ENCODE measurements around the gene IGLL1. TPM values are rescaled to one million over a fixed set of nuclear protein-coding genes. Genes with fewer than 3 reads are reported as not detected.
"Not testable (repeated sequence)": the region's sequence is repeated elsewhere in the genome, so short reads cannot be mapped to it uniquely, and the experiment has no call there.

The IGLL1 gene
- polyA plus RNA-seq, 4 donors, result 0.51 to 1.5 (median 0.96) TPM

DNA sequence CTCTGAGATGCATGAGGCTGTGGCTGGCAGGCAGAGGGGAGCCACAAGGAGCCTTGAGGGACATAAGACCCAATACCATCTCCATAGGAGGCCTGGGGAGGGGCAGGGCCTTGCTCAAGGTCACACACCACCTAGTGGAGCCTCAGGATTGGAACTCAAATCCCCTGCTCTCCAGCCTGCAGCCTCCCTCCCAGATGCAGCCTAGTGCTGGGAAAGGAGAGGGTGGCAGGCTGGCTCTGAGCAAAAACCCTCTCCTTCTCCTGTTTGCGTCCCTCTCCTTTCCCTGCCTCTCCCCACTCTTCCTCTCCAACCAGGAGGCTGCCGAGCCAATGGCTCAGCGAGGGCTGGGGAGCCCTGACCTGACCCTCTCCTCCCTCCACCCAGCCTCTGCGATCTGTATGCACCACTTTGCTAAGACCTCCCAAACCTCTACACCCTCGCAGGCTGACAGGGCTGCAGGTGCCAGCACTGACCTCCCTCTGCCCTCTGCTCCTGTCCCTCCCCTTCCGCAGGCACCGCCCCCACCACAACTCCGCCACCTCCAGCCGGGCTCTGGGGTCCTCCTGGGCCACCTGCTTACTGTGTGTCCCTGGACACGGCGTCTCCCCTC lies 14.7 kb downstream of the IGLL1 start:
- DNase-seq (ENCODE audit: low read depth in 4 of 4, low spot score in 2 of 4), result no peak

DNA sequence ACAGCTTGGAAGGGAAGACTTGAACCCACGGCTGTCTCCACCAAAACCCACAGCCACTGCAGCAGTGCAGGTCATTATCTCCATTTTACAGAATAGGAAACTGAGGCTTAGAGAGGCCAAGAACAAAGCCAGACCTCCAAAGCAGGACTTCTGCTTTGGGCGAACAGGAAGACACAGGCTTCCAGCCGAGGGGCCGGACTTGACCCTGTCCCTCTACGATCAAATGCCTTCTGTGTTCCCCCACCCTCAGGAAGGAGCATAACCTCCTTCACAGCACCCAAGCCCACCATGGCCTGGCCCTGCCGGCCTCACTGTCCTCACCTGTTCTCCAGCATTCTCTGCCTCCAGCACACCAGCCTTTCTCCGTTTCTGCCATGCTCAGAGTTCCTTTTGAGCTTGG lies 15.8 kb downstream of the IGLL1 start:
- no peak for DNase-seq (ENCODE audit: low read depth in 4 of 4, low spot score in 2 of 4)

DNA sequence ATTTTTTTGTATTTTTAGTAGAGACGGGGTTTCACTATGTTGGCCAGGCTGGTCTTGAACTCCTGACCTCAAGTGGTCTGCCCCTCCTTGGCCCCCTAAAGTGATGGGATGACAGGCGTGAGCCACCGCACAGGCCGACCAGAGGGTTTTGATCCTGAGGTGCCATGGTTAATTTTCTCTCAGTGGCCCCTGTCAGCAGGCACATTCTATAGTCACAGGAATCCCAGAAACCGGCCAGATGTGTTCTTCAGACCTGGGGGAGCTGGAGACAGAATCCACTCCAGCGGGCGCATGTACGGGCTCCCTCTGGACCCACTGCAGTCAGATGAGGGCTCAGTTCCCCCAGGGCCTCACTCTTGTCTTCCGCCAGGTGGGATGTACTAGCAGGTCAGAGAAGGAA lies 17.0 kb downstream of the IGLL1 start:
- DNase-seq (ENCODE audit: low read depth in 4 of 4, low spot score in 2 of 4), result no peak

DNA sequence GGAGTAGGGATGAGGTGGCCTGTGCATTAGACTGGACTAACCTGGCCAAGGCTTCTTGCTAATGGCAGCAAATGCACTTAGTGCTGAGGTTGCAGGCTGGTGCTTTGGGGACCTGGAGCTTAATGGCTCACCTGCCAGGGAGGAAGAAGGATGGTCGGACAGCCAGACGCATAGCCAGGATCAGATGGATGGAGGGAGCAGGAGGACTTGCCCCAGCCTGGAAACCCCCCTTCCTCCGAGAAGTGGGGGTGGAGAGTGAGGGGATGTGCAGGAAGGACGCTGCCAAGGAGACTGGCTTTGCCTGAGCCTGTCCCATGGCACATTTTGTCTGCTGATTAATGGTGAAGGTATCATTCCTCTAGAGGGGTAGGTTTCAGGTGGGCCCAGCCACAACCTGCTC lies 17.9 kb downstream of the IGLL1 start:
- no peak for DNase-seq (ENCODE audit: low read depth in 4 of 4, low spot score in 2 of 4)

DNA sequence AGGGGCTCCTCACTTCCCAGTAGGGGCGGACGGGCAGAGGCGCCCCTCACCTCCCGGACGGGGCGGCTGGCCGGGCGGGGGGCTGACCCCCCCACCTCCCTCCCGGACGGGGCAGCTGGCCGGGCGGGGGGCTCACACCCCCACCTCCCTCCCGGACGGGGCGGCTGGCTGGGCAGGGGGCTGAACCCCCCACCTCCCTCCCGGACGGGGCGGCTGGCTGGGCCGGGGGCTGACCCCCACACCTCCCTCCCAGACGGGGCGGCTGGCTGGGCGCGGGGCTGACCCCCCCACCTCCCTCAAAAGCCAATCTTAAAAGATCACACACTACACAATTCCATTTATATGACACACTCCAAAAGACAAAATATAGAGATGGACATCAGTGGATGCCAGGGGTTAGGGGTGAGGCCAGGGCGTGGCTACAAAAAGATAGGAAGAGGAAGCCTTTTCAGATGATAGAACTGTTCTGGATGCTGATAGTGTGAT lies 19.0 kb downstream of the IGLL1 start:
- DNase-seq (ENCODE audit: low read depth in 4 of 4, low spot score in 2 of 4), result not testable (repeated sequence)

DNA sequence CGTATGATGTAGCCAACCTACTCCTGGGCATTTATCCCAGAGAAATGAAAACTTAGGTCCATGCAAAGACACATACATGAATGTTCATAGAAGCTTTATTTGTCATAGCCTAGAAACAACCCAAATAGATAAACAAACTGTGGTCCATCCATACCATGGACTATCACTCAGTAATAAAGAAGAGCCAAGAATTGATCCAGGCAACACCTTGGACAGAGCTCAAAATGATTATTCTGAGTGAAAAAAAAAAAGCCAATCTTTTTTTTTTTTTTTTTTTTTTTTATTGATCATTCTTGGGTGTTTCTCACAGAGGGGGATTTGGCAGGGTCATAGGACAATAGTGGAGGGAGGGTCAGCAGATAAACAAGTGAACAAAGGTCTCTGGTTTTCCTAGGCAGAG lies 19.9 kb downstream of the IGLL1 start:
- DNase-seq (ENCODE audit: low read depth in 4 of 4, low spot score in 2 of 4), result not testable (repeated sequence)

DNA sequence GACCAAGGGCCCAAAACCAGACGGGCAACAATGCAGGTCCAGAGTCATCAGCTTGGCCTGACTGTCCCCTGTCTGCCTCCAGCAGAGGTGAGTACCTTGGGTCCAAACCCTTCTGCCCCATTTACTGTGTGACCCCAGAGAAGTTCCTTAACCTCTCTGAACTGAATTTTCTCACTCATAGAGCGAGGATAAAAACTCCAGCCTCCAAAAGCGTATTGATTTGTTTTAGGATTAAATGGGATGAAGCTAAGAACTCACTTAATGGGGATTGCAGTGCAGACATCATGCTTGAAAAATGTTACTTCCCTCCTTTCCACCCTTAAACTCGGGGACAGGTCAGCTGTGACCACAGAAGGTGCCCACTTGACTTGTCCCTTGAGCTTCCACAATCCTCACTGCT lies 22.6 kb downstream of the IGLL1 start:
- DNase-seq (ENCODE audit: low read depth in 4 of 4, low spot score in 2 of 4), result no peak

DNA sequence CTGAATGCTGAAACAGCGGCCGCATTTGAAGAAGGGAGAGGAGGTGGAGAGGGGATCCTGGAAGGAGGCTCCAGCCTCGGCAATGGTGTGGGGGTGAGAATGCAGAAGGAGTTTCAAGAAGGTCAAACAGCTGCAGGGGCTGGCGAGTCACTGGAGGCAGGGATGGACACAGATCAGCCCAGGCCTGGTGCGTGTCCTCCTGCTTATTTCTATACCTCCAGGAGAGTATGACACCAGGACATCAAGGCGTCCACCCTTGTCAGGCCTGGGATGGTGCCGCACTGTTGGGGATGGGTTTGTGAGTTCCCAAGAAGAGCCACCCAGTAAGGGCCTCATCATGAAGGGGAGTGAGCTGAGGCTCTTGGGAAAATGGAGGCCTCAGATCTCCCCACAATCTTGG lies 23.1 kb downstream of the IGLL1 start:
- DNase-seq (ENCODE audit: low read depth in 4 of 4, low spot score in 2 of 4), result no peak

DNA sequence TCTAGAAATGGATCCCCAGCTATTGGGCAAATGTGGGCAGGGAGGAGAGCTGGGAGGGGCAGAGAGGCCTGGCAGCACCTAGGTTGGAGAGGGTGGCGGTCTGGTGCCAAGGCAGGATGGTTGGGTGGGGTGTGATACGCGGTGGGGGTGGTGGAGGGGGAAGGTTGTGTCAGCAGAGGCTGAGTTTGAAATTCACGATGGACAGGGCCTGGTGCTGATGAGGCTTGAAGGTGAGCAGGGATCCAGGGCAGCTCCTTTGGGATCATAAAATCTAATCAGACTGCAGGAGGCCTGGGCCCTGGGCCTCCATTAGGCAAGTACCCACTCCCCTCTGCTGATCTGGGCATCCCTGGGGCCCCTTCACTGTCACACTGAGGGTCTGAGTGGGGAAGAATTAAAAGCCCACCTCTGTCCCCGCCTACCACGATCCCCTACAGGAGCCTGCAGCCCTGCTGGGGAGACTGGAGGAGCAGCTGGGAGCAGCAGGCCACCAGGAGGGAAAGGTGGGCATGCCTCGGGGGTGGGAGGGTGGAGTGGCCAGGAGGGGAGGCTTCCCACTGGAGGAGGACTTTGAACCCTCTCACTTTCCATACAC lies 24.0 kb downstream of the IGLL1 start:
- DNase-seq (ENCODE audit: low read depth in 4 of 4, low spot score in 2 of 4), result no peak

DNA sequence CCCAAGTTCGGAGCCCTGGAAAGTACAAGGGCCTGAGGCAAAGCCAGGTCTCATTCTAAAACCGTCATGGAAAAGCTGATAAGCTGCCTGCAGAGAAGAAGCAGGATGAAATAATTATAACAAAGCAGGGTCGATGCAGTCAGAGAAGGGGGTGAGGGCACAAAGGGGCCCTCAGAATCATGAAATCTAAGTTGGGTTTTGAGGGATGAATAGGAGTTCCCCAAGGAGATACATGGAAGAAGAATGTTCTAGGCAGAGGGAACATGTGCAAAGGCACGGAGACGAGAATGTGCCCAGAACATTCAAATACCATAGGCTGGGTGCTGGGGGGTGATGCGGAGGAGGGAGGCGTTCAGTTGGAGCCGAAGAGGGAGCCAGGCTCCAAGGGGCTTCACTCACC lies 25.0 kb downstream of the IGLL1 start:
- no peak for DNase-seq (ENCODE audit: low read depth in 4 of 4, low spot score in 2 of 4)

DNA sequence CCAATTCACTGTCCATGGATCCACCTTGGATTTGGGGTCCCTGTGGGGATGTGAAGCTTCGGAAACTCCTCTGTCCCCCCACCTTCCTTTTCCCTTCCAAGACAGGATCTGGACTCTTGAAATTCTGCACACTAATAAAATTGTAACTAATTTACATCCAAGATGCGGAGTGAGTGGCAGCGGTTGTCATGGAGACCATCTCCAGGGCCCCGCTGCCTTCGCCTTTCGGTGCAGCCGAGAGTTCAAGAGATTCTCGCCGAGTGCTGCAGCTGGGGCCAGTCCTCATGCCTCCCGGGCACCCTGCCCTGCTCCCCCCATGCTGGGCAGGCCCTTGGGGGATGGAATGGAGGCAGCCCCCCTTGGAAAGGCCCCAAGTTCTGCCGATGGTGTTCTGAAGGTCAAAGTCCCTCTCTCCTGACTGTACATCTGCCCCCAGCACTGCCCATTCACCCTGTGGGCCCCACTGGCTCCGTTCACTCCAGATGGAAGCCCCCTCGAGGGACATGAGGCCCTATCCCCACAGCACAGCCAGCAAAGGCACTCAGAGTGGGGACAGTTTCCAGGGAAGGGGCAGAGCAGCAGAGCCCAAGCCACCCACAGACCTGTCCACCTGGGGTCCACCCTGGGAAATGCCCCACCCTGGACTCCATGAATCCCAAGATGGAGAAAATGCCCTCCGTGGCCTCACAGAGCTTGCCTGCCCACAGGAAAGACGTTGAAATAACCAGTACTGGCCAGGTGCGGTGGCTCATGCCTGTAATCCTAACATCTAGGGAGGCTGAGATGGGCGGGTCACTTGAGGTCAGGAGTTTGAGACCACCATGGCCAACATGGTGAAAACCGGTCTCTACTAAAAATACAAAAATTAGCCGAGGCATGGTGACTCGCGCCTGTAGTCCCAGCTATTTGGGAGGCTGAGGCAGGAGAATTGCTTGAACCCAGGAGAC lies 25.9 kb downstream of the IGLL1 start:
- no peak for DNase-seq (ENCODE audit: low read depth in 4 of 4, low spot score in 2 of 4)

DNA sequence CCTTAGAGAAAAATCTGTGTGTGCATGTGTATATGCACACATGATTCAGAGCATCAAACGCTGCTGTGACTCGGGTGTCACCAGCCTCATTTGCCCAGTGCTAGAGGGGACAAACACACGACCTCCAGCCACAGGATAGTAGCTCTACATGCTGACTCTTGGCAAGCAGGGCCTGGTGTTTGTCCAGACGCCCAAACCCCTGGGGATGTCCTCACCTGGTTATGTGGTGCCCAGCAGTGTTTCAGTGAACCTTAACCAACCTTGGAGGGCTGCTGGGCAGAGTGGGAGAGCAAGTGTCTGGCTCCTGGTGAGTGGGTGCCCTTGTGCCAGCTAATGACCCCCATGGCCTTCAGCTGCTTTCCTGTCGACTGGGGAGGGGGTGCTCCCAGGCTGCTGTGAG lies 26.7 kb downstream of the IGLL1 start:
- no peak for DNase-seq (ENCODE audit: low read depth in 4 of 4, low spot score in 2 of 4)

DNA sequence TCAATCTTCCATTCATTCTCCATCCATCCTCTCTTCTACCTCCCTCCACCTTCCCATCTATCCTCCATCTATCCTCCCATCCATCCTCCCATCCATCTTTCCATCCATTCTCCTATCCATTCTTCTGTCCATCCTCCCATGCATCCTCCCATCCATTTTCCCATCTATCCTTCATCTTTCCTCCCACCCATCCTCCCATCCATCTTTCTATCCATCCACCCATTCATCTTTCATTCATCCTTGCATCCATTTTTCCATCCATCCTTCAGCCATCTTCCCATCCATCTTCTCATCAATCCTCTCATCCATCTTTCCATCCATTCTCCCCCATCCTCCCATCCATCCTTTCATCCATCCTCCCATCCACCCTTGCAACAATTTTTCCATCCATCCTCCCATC lies 27.5 kb downstream of the IGLL1 start:
- no peak for DNase-seq (ENCODE audit: low read depth in 4 of 4, low spot score in 2 of 4)

DNA sequence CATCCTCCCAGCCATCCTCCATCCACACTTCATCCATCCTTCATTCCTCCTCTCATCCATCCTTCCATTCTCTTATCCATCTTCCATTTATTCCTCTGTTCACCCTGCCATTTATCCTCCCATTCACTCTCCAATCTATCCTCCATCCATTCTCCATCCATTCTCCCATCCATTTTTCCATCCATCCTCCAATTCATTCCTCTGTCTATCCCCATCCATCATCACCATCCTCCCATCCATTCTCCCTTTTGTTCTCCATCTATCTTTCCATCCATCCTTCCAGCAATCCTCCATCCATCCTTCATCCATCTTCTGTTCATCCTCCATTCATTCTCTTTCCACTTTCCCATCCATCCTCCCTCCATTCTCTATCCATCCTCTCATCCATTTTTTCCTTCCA lies 28.7 kb downstream of the IGLL1 start:
- DNase-seq (ENCODE audit: low read depth in 4 of 4, low spot score in 2 of 4), result no peak

DNA sequence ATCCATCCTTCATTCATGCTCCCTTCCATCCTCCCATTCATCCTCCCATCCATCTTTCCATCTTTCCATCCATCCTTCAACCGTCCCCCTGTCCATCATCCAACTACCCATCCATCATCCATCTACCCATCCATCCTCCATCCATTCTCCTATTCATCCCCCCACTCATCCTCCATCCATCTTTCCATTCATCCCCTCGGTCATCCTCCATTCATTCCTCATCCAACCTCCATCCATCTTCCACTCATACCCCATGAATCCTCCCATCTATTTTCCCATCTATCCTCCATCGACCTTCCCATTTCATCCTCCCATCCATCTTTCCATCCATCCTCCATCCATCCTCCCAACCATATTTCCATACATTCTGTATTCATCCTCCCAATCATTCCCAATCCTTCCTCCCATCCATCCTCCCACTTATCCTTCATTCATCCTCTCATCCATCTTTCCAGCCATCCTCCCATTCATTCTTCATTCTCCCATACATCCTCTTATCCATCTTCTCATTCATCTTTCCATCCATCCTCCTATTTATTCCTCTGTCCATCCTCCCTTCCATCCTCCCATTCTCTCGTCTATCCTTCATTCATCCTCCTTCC lies 29.9 kb downstream of the IGLL1 start:
- no peak for DNase-seq (ENCODE audit: low read depth in 4 of 4, low spot score in 2 of 4)

DNA sequence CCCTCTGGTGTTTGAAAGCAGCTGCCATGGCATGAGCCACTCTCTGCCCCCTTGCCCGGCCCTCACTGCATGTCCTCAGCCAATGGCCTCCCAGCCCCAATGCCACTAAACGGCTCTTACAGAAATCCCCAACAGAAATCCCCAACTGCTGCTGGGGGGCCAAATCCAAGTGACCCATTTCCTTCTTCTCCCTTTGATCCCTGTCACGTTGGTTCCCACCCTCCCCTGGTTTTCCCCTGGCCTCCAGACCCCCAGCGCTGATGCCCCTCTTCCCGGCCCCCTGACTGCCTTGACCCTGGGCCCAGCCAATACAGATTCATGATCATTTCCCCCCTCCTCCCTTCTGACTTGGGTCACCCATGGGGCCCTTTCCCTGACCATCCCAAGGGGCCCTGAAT lies 30.9 kb downstream of the IGLL1 start:
- DNase-seq (ENCODE audit: low read depth in 4 of 4, low spot score in 2 of 4), result no peak

DNA sequence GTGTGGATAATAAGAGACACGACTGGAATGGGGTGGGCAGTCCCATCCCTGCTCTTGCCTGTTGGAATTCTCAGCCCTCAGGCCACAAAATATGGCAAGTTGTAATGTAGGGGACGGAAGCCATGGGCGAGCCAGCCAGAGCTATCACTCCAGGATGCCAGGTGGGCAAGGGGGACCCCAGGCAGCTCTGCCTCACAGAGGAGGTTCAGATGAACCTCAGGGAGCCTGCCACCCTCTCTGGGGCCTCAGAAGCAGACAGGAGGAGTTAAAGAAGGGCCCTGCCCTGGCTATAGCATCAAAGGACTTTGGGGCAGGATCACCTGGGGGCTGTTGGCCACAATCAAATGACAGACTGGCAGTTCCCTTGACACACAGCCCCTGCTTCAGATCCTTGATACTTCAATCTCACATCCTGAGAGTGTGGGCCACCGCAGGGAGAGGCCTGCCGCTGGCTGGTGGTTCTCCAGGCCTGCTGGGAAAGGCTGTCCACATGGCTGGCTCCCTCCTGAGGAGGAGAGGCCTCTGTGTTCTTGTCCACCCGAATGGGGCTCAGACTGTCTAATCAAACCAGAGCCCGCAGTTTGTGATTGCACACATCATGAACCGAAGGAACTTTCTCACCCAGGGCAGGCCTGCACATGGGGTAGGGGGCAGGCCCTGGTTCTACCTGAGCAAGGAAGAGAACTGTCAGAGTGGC lies 31.4 kb downstream of the IGLL1 start:
- no peak for DNase-seq (ENCODE audit: low read depth in 4 of 4, low spot score in 2 of 4)

DNA sequence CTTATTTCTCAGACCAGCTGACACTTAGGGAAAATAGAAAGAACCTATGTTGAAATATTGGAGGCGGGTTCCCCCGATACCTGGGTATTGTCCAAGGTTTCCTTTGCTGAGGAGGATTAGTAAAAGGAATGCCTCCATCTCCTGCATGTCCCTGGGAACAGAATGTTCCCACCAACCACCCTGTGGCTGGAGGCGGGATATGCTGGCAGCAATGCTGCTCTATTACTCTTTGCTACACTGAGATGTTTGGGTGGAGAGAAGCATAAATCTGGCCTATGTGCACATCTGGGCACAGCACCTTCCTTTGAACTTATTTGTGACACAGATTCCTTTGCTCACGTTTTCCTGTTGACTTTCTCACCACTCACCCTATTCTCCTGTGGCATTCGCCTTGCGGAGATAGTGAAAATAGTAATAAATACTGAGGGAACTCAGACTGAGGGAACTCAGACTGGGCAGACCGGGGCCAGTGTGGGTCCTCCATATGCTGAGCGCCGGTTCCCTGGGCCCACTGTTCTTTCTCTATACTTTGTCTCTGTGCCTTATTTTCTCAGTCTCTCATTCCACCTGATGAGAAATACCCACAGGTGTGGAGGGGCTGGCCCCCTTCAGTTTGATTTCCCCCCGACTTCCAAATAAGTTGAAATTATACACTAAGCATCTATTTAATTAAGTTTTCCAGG lies 32.1 kb downstream of the IGLL1 start:
- no peak for DNase-seq (ENCODE audit: low read depth in 4 of 4, low spot score in 2 of 4)

DNA sequence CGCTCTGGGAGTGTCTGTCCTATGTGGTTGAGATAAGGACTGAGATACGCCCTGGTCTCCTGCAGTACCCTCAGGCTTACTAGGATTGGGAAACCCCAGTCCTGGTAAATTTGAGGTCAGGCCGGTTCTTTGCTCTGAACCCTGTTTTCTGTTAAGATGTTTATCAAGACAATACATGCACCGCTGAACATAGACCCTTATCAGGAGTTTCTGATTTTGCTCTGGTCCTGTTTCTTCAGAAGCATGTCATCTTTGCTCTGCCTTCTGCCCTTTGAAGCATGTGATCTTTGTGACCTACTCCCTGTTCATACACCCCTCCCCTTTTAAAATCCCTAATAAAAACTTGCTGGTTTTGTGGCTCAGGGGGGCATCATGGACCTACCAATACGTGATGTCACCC lies 32.7 kb downstream of the IGLL1 start:
- not testable (repeated sequence) for DNase-seq (ENCODE audit: low read depth in 4 of 4, low spot score in 2 of 4)

DNA sequence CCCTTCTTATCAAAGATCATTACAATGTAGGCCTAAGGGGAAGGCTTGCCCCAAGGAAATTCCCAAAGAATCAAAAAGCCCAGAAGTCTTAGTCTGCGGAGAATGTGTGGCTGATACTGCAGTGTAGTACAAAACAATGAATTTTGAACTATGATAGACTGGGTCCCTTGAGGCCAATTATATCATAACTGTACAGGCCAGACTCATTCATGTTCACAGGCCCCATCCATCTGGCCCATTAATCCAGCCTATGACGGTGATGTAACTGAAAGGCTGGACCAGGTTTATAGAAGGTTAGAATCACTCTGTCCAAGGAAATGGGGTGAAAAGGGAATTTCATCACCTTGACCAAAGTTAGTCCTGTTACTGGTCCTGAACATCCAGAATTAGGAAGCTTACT lies 35.2 kb downstream of the IGLL1 start:
- DNase-seq (ENCODE audit: low read depth in 4 of 4, low spot score in 2 of 4), result no peak
